HUES48 (cell line): ENCODE measurements around the gene PIGB.

Source experiments
- H3K27ac ChIP-seq: one replicate; pipeline ENCODE4 v1.7.0; 2013; ENCODE audit warnings: low read depth, low read length, inconsistent platforms
- H3K27me3 ChIP-seq: 2 replicates; pipeline ENCODE4 v1.6.1; 2013; ENCODE audit warnings: mild to moderate bottlenecking, low read length; ENCODE audit not compliant: control insufficient read depth, insufficient read depth
- H3K36me3 ChIP-seq: 2 replicates; pipeline ENCODE4 v1.6.1; 2013; ENCODE audit warnings: low read length; ENCODE audit not compliant: control insufficient read depth, insufficient read depth
- H3K4me1 ChIP-seq: 2 replicates; pipeline ENCODE4 v1.6.1; 2013; ENCODE audit warnings: mild to moderate bottlenecking, low read length; ENCODE audit not compliant: control insufficient read depth, insufficient read depth
- H3K4me3 ChIP-seq: 2 replicates; pipeline ENCODE4 v1.5.1; 2013; ENCODE audit warnings: mild to moderate bottlenecking, low read depth, low read length
- H3K9ac ChIP-seq: 2 replicates; pipeline ENCODE4 v1.6.1; 2013; ENCODE audit warnings: mild to moderate bottlenecking, low read depth, low read length, moderate library complexity
- H3K9me3 ChIP-seq: 2 replicates; pipeline ENCODE4 v1.6.1; 2013; ENCODE audit warnings: low read length; ENCODE audit not compliant: control insufficient read depth, insufficient read depth

Gene PIGB

DNA sequence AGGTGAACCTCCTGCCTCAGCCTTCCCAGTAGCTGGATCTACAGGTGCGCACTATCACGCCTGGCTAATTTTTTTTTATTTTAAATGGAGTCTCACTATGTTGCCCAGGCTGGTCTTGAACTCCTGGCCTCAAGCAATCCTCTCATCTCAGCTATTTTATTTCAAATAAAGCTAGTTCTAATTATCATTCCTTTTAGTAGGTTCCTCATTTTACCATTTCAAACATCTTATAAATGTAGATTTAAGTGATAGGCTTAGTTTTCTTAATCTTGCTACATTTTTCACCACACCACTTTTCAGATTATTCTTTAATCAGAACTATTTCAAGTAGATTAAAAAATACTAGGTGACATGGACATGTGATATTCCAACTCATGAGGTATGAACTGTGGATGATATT, 30.3 kb downstream of the PIGB start:
- H3K27ac ChIP-seq = no peak overlapping the region
- no peak overlapping the region for H3K4me3 ChIP-seq
- no peak overlapping the region for H3K9ac ChIP-seq
- no peaks in the 10 kb centered on the region for H3K9me3 ChIP-seq
- peaks cover 19% of the 10 kb centered on the region for H3K4me1 ChIP-seq
- H3K36me3 ChIP-seq = no peaks in the 10 kb centered on the region
- no peaks in the 10 kb centered on the region for H3K27me3 ChIP-seq

DNA sequence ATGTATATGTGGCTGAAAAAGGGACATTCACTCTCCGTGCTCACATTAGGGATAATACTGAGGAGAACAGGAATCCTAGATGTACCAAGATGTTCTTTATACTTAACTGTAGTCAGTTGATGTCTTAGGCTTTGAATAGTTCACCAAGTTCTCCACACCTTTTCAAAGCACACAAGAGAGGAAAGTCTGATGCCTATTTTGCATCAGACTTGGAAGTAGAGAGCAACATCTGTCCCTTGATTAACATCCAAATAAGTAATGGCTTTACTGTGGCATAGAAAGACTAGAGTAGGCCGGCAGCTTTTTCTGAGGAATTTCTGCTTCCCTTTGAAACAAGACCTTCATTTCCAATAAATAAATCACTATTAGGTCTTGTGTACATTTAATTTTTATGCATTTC, 34.0 kb downstream of the PIGB start:
- no peaks in the 10 kb centered on the region for H3K9me3 ChIP-seq
- H3K4me3 ChIP-seq = no peak overlapping the region
- no peaks in the 10 kb centered on the region for H3K27me3 ChIP-seq
- no peak overlapping the region for H3K9ac ChIP-seq
- H3K4me1 ChIP-seq = peaks cover 15% of the 10 kb centered on the region
- peak overlapping the region; percentile 13 for H3K27ac ChIP-seq
- no peaks in the 10 kb centered on the region for H3K36me3 ChIP-seq

DNA sequence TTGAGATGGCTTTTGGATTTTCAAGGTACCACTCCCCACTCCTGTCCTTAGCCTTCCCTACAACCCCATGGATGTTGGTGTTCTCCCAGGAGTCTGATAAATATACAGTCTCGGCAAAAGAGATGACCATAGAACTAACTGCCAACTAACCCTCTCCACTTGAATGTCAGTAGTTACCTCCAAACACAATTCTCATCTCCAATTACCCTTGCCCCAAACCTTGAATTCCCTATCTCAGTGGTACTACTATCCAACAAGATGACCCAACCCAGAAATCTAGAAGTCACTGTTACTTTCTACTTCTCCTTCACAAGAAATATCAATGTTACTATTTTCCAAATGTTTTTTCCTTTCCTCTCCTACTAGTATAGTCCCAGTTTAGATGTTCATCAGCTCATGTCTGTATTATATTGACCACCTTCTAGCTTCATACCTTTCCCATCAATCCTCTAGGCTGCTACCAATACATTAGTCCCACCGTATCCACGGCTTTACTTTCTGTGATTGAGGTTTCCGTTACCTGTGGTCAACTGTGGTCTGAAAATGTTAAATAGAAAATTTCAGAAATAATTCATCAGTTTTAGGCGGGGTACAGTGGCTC, 38.1 kb downstream of the PIGB start:
- Histone ChIP-seq H3K9me3 (no peaks in the 10 kb centered on the region), H3K27me3 (no peaks in the 10 kb centered on the region), H3K4me1 (peaks cover 26% of the 10 kb centered on the region), H3K9ac (no peak overlapping the region), H3K4me3 (no peak overlapping the region), H3K36me3 (no peaks in the 10 kb centered on the region), H3K27ac (no peak overlapping the region)

DNA sequence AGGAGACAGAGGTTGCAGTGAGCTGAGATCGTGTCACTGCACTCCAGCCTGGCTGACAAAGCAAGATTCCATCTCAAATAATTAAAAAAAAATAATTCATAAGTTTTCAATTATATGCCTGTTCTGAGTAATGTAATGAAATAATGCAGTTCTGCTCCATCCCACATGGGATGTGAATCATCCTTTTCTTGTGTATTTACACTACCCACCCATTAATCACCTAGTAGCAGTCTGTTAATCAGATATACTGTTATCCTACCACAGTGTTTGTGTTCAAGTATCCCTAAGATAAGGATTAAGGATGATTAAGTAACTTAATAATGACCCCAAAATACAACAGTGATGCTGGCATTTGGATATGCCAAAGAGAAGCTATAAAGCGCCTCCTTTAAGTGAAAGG, 38.8 kb downstream of the PIGB start:
- Histone ChIP-seq H3K27me3 (no peaks in the 10 kb centered on the region), H3K9ac (no peak overlapping the region), H3K4me1 (peaks cover 19% of the 10 kb centered on the region), H3K9me3 (no peaks in the 10 kb centered on the region), H3K4me3 (no peak overlapping the region), H3K36me3 (no peaks in the 10 kb centered on the region), H3K27ac (no peak overlapping the region)

DNA sequence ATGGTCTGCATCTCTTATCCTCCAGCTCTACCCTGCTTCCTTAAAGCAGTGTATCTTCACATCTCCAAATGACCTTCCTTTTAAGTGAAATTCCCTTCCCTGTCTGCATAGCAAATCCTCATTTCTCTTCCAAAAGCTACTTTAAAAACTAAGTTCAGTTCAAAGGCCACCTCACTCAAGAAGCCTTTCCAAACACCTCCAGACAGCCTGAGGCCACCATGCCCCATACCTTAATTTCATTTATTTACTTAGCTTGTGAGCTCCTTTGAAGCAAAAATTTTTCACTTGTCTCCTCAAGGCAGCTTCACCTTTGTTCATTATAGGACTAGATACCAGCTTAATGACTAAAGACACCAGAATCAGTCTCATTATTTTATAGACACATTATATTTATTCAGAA, 39.4 kb downstream of the PIGB start:
- Histone ChIP-seq H3K27ac (no peak overlapping the region), H3K4me1 (peaks cover 13% of the 10 kb centered on the region)

DNA sequence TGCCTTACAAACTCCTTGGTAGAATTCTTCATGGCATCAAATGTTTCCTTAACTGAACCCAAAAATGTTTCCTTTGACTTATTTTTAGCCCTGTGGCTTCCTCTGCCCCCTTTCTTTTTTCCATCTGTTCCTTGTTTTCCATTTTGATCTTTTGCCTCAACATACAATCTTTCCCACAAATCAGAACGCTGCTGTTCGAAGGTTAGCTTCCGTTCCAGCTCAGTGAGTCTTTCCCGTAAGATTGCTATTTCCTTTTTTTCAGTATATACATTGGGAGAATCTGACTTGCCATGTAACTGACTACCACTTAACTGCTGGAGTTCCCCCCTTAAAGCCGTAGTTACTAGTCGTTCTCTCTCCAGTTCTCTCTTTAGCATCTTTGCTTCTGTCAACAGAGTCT, 41.2 kb downstream of the PIGB start:
- Histone ChIP-seq H3K9ac (no peak overlapping the region), H3K36me3 (no peaks in the 10 kb centered on the region), H3K4me1 (peaks cover 11% of the 10 kb centered on the region; the same call in 1 of the 2 replicates), H3K27me3 (no peaks in the 10 kb centered on the region), H3K27ac (no peak overlapping the region), H3K9me3 (no peaks in the 10 kb centered on the region), H3K4me3 (no peak overlapping the region)

More for the DNA sequence above, 39.4 kb downstream of the PIGB start:
- Histone ChIP-seq H3K9ac (no peak overlapping the region), H3K27me3 (no peaks in the 10 kb centered on the region), H3K4me3 (no peak overlapping the region), H3K9me3 (no peaks in the 10 kb centered on the region), H3K36me3 (no peaks in the 10 kb centered on the region)

DNA sequence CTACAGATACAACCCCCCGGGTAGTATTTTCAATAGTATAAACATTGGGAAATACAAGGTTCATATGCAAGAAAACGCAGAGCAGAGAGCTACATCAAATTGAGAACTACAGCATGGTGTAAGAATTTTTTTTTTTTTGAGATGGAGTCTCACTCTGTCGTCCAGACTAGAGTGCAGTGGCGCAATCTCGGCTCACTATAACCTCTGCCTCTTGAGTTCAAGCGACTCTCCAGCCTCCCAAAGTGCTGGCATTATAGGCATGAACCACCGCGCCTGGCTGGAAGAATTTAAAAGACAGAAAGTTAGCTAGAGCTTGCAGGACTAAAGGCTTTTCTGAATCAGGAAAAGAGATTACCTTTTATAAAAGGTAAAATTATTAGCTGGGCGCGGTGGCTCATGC, 42.0 kb downstream of the PIGB start:
- Histone ChIP-seq H3K27ac (no peak overlapping the region), H3K4me3 (no peak overlapping the region), H3K36me3 (no peaks in the 10 kb centered on the region), H3K4me1 (peaks cover 11% of the 10 kb centered on the region; the same call in 1 of the 2 replicates), H3K9me3 (no peaks in the 10 kb centered on the region), H3K9ac (no peak overlapping the region), H3K27me3 (no peaks in the 10 kb centered on the region)

DNA sequence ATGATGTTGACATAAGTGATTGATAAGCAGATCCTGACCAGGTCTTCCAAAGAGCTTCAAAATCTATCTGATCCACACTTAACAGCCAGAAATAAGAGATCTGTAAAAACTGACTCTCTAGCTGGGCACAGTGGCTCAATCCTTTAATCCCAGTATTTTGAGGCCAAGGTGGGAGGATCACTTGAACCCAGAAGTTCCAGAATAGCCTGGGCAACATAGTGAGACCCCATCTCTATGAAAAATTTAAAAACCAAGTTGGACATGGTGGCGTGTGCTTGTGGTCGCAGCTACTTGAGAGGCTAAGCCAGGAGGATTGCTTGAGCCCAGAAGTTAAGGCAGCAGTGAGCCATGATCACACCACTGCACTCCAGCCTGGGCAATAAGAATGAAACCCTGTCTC, 43.6 kb downstream of the PIGB start:
- Histone ChIP-seq H3K27me3 (no peaks in the 10 kb centered on the region), H3K9me3 (no peaks in the 10 kb centered on the region), H3K36me3 (no peaks in the 10 kb centered on the region), H3K9ac (no peak overlapping the region), H3K4me3 (no peak overlapping the region), H3K27ac (no peak overlapping the region), H3K4me1 (peaks cover 11% of the 10 kb centered on the region; the same call in 1 of the 2 replicates)

DNA sequence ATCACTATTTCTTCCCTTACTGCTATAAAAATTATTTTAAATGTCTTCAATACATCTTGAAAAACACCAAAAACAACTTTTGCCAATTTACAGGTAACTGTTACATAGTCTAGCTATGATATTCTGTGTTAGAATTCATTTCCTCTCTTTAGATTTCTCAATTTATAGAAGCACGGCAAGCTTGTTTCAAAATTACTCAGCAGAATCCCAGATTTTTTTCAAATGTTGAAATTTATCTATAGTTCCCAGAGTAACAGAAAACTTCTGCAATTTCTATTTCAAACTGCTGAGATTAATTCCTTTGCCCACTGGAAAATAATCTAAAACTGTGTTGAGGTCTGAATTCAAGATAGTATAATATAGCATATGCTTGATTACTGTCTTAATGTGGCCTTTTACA, 48.0 kb downstream of the PIGB start:
- Histone ChIP-seq H3K36me3 (no peaks in the 10 kb centered on the region), H3K4me3 (no peak overlapping the region), H3K9me3 (no peaks in the 10 kb centered on the region), H3K27me3 (no peaks in the 10 kb centered on the region), H3K27ac (no peak overlapping the region), H3K9ac (no peak overlapping the region), H3K4me1 (no peaks in the 10 kb centered on the region)

DNA sequence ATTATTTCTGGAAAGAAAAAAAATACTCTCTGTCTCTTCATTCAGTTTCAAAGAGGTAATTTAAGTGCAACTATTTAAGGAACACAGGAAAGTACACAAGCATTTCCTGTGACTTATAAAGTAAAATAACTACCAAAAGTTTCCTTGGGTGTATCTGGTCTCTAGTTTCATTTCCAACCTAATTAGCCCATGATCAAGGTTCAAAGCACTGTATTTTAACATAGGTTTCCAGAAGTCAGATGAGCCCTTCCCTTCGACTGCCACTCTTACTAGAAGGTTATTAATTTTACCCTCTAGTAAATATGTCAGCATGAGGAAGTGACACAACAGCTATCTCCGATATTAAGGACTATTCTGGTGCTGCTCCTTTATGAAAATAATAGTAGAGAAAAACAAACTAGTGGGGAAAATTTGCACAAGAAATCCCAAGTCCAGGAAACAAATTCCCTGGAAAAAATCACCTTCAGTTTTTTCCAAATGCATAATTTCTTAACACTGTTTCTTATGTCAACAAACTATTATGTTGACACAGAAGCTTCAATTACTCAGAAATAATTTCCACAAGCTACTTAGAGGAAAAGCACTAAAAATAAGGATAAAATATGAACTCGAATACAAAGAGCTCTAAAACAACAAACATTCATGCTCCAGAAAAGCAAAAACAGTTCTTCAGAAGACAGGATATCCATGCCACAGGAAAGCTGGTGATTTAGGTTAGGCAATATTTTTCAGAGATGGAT, 53.8 kb downstream of the PIGB start:
- Histone ChIP-seq H3K9me3 (no peaks in the 10 kb centered on the region), H3K27me3 (no peaks in the 10 kb centered on the region), H3K9ac (no peak overlapping the region), H3K27ac (no peak overlapping the region), H3K4me3 (no peak overlapping the region), H3K36me3 (no peaks in the 10 kb centered on the region), H3K4me1 (no peaks in the 10 kb centered on the region)

DNA sequence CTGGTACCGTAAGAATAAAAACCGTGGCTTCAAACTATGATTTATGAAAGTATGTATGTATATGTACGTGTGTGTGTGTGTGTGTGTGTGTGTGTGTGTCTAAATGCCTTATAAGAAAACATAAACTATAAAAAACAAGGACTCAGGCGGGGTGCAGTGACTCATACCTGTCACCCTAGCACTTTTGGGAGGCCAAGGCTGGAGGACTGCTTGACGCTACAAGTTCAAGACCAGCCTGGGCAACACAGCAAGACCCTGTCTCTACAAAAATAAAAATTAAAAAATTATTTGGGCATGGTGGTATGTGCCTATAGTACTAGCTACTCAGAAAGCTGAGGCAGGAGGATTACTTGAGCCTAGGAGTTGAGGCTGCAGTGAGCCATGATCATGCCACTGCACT, 60.1 kb downstream of the PIGB start:
- Histone ChIP-seq H3K9ac (no peak overlapping the region), H3K4me3 (no peak overlapping the region), H3K27ac (no peak overlapping the region)

More for the DNA sequence above, 60.1 kb downstream of the PIGB start:
- Histone ChIP-seq H3K27me3 (no peaks in the 10 kb centered on the region), H3K4me1 (no peaks in the 10 kb centered on the region), H3K9me3 (no peaks in the 10 kb centered on the region), H3K36me3 (no peaks in the 10 kb centered on the region)
